K562 (cell line): ENCODE measurements around the gene RABL6. TPM values are rescaled to one million over a fixed set of nuclear protein-coding genes. Genes with fewer than 3 reads are reported as not detected.

Experiments
- CBX5 ChIP-seq: IDR thresholded peaks from 2 replicates; pipeline ENCODE4 v1.6.1; 2014; ENCODE audit warnings: low read depth, borderline replicate concordance
- CREB1 ChIP-seq, 2 experiments: sonication (generic) in 1 of 2; formaldehyde crosslinking in 1 of 2; IDR thresholded peaks; 2 replicates each; pipeline versions ENCODE4 v1.6.1 to v1.8.0; 2012 to 2022; ENCODE audit warnings: inconsistent platforms in 1 of 2, mild to moderate bottlenecking in 1 of 2, missing genetic modification reagents in 1 of 2, moderate library complexity in 1 of 2
- CTBP1 ChIP-seq: fragments of 450-650 bp; IDR thresholded peaks from 2 replicates; pipeline ENCODE4 v1.6.1; 2016; ENCODE audit warnings: borderline replicate concordance
- FOXK1 ChIP-seq: sonication (generic); formaldehyde crosslinking; IDR thresholded peaks from 2 replicates; pipeline ENCODE4 v1.8.0; 2022; ENCODE audit warnings: missing genetic modification reagents, mild to moderate bottlenecking, borderline replicate concordance
- MTA2 ChIP-seq: fragments of 450-650 bp; IDR thresholded peaks from 2 replicates; pipeline ENCODE4 v1.6.1; 2016; ENCODE audit warnings: low read depth
- MYNN ChIP-seq, 2 experiments: sonication (generic); formaldehyde crosslinking in 1 of 2; IDR thresholded peaks; 2 replicates each; pipeline versions ENCODE4 v1.5.0 to v1.6.1; 2016 to 2020; ENCODE audit warnings: antibody characterized with exemption in 1 of 2, missing genetic modification reagents in 1 of 2
- NFE2 ChIP-seq: IDR thresholded peaks from 2 replicates; pipeline ENCODE4 v1.6.1; 2014; ENCODE audit warnings: antibody characterized with exemption, low read depth
- PHB ChIP-seq: fragments of 250-450 bp; sonication (Bioruptor Pico); IDR thresholded peaks from 2 replicates; pipeline ENCODE4 v1.5.0; 2021
- POLR2AphosphoS5 ChIP-seq: IDR thresholded peaks from 2 replicates; pipeline ENCODE4 v1.6.1; 2011; ENCODE audit warnings: mild to moderate bottlenecking, low read depth, low read length, moderate library complexity; ENCODE audit not compliant: control insufficient read depth, insufficient read depth
- ZBTB8A ChIP-seq: fragments of 450-650 bp; IDR thresholded peaks from 2 replicates; pipeline ENCODE4 v1.6.1; 2018; ENCODE audit warnings: mild to moderate bottlenecking, moderate library complexity; ENCODE audit not compliant: partially characterized antibody
- ZNF217 ChIP-seq: sonication (generic); formaldehyde crosslinking; IDR thresholded peaks from 2 replicates; pipeline ENCODE4 v1.8.0; 2022; ENCODE audit warnings: mild to moderate bottlenecking, missing genetic modification reagents
- polyA plus RNA-seq, 8 experiments: library from polyadenylated mRNA; depleted of rRNA in 4 of 8; stranded (reverse) in 5 of 8; unstranded in 3 of 8; fragments of >200 nt; fragmentation: Nextera tagmentation in 2 of 8; fragmentation: Illumina TruSeq in 1 of 8; extraction: Ambion mirVana in 2 of 8; extraction: Trizol in 1 of 8; gene quantifications; 2 replicates each; pipeline versions ENCODE4 v1.2.1 to v1.2.3, GENCODE V29; 2011 to 2014; ENCODE audit warnings: inconsistent platforms in 1 of 8, missing spikeins in 1 of 8
- total RNA-seq, 7 experiments: library from RNA; depleted of rRNA in 6 of 7; stranded (reverse); fragments of >200 nt in 6 of 7; fragmentation: Illumina TruSeq in 2 of 7; extraction: Trizol in 2 of 7; gene quantifications; 2 replicates each; pipeline versions ENCODE4 v1.2.1 to v1.2.3, GENCODE V29; 2011 to 2021; ENCODE audit warnings: low replicate concordance in 1 of 7
- TF ChIP-seq, protein P1 (sequence below): fragments of 250-450 bp; sonication (Bioruptor Pico); IDR thresholded peaks from 2 replicates; pipeline ENCODE4 v1.8.0; 2022; ENCODE audit warnings: moderate library complexity, mild to moderate bottlenecking, inconsistent platforms
- TF ChIP-seq, protein P2 (sequence below): fragments of 250-450 bp; sonication (Bioruptor Pico); IDR thresholded peaks from 2 replicates; pipeline ENCODE4 v1.6.1; 2021; ENCODE audit warnings: mild to moderate bottlenecking
- TF ChIP-seq, protein P3 (sequence below): sonication (generic); formaldehyde crosslinking; IDR thresholded peaks from 2 replicates; pipeline ENCODE4 v1.8.0; 2022; ENCODE audit warnings: mild to moderate bottlenecking, missing genetic modification reagents

RABL6 gene
- total and polyA plus RNA-seq, 9 of the 15 experiments (the other 6 are each of a cell fraction or from before 2014, with no cell fraction given), result 5.6 to 181 (median 84.5) TPM

DNA sequence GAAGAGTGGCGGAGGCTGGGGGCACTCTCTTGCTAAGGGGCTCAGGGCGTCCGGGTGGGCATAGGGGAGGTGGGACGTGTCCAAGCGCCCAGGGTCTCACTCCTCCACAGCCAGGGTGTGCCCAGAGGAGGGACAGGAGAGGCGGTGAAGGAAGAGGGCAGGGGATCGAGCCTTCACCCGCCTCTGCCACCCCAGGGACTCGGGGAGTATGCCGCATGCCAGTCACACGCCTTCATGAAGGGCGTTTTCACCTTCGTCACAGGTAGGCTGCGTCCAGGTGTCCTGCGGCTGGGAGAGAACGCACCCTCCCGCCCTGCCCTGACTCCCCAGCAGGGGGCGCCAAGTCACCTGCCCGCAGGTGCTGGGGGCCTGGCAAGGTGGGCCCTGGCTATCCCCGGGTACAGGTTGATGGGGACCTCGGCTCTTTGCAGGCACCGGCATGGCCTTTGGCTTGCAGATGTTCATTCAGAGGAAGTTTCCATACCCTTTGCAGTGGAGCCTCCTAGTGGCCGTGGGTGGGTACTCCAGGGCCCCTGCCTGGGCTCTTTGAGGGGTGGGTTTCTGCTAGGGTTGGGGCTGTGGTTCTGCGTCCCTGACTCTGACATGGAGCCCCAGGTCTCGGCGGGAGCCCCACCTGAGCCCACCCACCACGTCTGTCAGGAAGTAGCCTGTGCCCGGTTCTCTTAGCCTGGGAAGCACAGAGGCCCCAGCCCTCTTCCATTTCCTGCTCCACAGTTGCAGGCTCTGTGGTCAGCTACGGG lies 16.1 kb upstream of the RABL6 start (continued):
- TF ChIP-seq POLR2AphosphoS5 (no peak), FOXK1 (CRISPR knock-in tag) (0 out of 2 replicates have a peak, but pooled peaks have one; percentile 51), CBX5 (peak; percentile 36; the same call in 1 of the 2 replicates), CTBP1 (peak; percentile 90), PHB (CRISPR knock-in tag) (0 out of 2 replicates have a peak, but pooled peaks have one; percentile 68), NFE2 (no peak), MTA2 (0 out of 2 replicates have a peak, but pooled peaks have one; percentile 2), CREB1 (IDR thresholded peaks at IDR 0.05) (no peak), CREB1 (CRISPR knock-in tag; IDR thresholded peaks at IDR 0.05) (peak; percentile 27; the same call in 1 of the 2 replicates), ZNF217 (CRISPR knock-in tag) (no peak), ZBTB8A (no peak), MYNN (IDR thresholded peaks at IDR 0.05) (peak; percentile 55; the same call in 1 of the 2 replicates), MYNN (CRISPR knock-in tag; IDR thresholded peaks at IDR 0.05) (no peak)
- TF ChIP-seq, protein P1, sequence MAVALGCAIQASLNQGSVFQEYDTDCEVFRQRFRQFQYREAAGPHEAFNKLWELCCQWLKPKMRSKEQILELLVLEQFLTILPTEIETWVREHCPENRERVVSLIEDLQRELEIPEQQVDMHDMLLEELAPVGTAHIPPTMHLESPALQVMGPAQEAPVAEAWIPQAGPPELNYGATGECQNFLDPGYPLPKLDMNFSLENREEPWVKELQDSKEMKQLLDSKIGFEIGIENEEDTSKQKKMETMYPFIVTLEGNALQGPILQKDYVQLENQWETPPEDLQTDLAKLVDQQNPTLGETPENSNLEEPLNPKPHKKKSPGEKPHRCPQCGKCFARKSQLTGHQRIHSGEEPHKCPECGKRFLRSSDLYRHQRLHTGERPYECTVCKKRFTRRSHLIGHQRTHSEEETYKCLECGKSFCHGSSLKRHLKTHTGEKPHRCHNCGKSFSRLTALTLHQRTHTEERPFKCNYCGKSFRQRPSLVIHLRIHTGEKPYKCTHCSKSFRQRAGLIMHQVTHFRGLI, result no peak
- TF ChIP-seq, protein P2, sequence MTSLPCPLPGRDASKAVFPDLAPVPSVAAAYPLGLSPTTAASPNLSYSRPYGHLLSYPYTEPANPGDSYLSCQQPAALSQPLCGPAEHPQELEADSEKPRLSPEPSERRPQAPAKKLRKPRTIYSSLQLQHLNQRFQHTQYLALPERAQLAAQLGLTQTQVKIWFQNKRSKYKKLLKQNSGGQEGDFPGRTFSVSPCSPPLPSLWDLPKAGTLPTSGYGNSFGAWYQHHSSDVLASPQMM (CRISPR knock-in tag), result no peak
- TF ChIP-seq, protein P3, sequence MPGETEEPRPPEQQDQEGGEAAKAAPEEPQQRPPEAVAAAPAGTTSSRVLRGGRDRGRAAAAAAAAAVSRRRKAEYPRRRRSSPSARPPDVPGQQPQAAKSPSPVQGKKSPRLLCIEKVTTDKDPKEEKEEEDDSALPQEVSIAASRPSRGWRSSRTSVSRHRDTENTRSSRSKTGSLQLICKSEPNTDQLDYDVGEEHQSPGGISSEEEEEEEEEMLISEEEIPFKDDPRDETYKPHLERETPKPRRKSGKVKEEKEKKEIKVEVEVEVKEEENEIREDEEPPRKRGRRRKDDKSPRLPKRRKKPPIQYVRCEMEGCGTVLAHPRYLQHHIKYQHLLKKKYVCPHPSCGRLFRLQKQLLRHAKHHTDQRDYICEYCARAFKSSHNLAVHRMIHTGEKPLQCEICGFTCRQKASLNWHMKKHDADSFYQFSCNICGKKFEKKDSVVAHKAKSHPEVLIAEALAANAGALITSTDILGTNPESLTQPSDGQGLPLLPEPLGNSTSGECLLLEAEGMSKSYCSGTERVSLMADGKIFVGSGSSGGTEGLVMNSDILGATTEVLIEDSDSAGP (CRISPR knock-in tag), result peak; percentile 53; the same call in 1 of the 2 replicates
